HCT116 (cell line): ENCODE results near the gene CCND1. TPM values are rescaled to one million over a fixed set of nuclear protein-coding genes. Genes with fewer than 3 reads are reported as not detected.

Experiments used
- ATAC-seq: fragments of 200-7000 bp; cut with Tn5 transposase; 2 replicates; pipeline ENCODE4 v1.9.1; 2020; ENCODE audit warnings: mild to moderate bottlenecking, moderate library complexity
- BruUV-seq: library from RNA; stranded (reverse); fragments of 400-500 nt; replicated peaks from 2 replicates; lab custom pipeline; 2021; lab: Mats Ljungman, UMichigan
- CTCF ChIA-PET: fragments of 300-600 bp; sonication (Branson Sonifier 250); formaldehyde crosslinking; loops from one replicate; lab custom pipeline; 2021; ENCODE audit warnings: antibody characterized with exemption; lab: Charles Lee
- POLR2A ChIA-PET: fragments of 300-600, 350-600 bp; sonication (Branson Sonifier 250); formaldehyde crosslinking; loops from one replicate; lab custom pipeline; 2021; ENCODE audit warnings: antibody characterized with exemption; lab: Charles Lee
- RAD21 ChIA-PET, 2 experiments: fragments of 300-600 bp; sonication (Branson Sonifier 250); formaldehyde crosslinking; loops; one replicate each; lab custom pipeline; 2023; ENCODE audit warnings: low total read pairs in 2 of 2; ENCODE audit not compliant: uncharacterized antibody in 2 of 2, unreplicated experiment in 2 of 2, low non-redundant PET in 1 of 2; lab: Charles Lee
- DNase-seq: peaks from one replicate; pipeline ENCODE4 v3.0.0-alpha.2; 2010; ENCODE audit warnings: low read depth, low spot score
- H2AFZ ChIP-seq: fragments of 200-600 bp; shearing (Covaris generic), sonication (generic); 2 replicates; pipeline ENCODE4 v1.6.1; 2017; ENCODE audit warnings: low read depth, mixed run types, mixed read lengths, antibody characterized with exemption, low read length; ENCODE audit not compliant: poor library complexity, severe bottlenecking
- H3K27ac ChIP-seq: 2 replicates; pipeline ENCODE4 v1.5.1; 2012; ENCODE audit warnings: low read depth, low read length
- H3K27me3 ChIP-seq: fragments of 200-600 bp; sonication (generic); 2 replicates; pipeline ENCODE4 v1.6.1; 2016; ENCODE audit warnings: mixed run types, low read length, mixed read lengths; ENCODE audit not compliant: insufficient read depth
- H3K36me3 ChIP-seq, 2 experiments: fragments of 200-500 bp in 1 of 2; fragments of 200-600 bp in 1 of 2; sonication (Bioruptor generic) in 1 of 2; sonication (generic) in 1 of 2; 2 replicates each; pipeline versions ENCODE4 v1.5.1 to v1.6.1; 2014 to 2016; ENCODE audit warnings: low read length in 2 of 2, inconsistent platforms in 1 of 2, mixed read lengths in 1 of 2, mixed run types in 1 of 2; ENCODE audit not compliant: insufficient read depth in 2 of 2, control insufficient read depth in 1 of 2
- H3K4me1 ChIP-seq, 2 experiments: fragments of 200-600 bp in 1 of 2; sonication (generic) in 1 of 2; 2 replicates each; pipeline versions ENCODE4 v1.5.1 to v1.6.1; 2012 to 2017; ENCODE audit warnings: low read length in 2 of 2, inconsistent platforms in 1 of 2, mild to moderate bottlenecking in 1 of 2, mixed read lengths in 1 of 2, mixed run types in 1 of 2, moderate library complexity in 1 of 2; ENCODE audit not compliant: insufficient read depth in 2 of 2, control insufficient read depth in 1 of 2
- H3K4me2 ChIP-seq: fragments of 200-600 bp; sonication (generic); 2 replicates; pipeline ENCODE4 v1.6.1; 2017; ENCODE audit warnings: mixed run types, low read length, mixed read lengths
- H3K4me3 ChIP-seq, 2 experiments: fragments of 200-600 bp in 1 of 2; sonication (generic) in 1 of 2; replicated peaks in 1 of 2; 2 replicates each; pipeline ENCODE4 v1.5.1; 2011 to 2016; ENCODE audit warnings: low read length in 2 of 2, control low read depth in 1 of 2, low read depth in 1 of 2, mild to moderate bottlenecking in 1 of 2, mixed read lengths in 1 of 2, mixed run types in 1 of 2
- H3K79me2 ChIP-seq: fragments of 200-600 bp; sonication (generic); 2 replicates; pipeline ENCODE4 v1.6.1; 2017; ENCODE audit warnings: mild to moderate bottlenecking, mixed run types, low read length, moderate library complexity, mixed read lengths; ENCODE audit not compliant: insufficient read depth
- H3K9ac ChIP-seq: fragments of 200-600 bp; sonication (generic); 2 replicates; pipeline ENCODE4 v1.6.1; 2016; ENCODE audit warnings: low read length, mixed read lengths
- H3K9me2 ChIP-seq: fragments of 200-600 bp; sonication (generic), shearing (Covaris generic); 2 replicates; pipeline ENCODE4 v1.6.1; 2017; ENCODE audit warnings: mixed run types, mild to moderate bottlenecking, moderate library complexity; ENCODE audit not compliant: insufficient read depth
- H3K9me3 ChIP-seq, 2 experiments: fragments of 200-500 bp in 1 of 2; fragments of 200-600 bp in 1 of 2; sonication (Bioruptor generic) in 1 of 2; sonication (generic) in 1 of 2; 2 replicates each; pipeline ENCODE4 v1.6.1; 2014 to 2017; ENCODE audit warnings: low read length in 2 of 2, mixed read lengths in 2 of 2, inconsistent platforms in 1 of 2, low read depth in 1 of 2, mild to moderate bottlenecking in 1 of 2, mixed run types in 1 of 2, moderate library complexity in 1 of 2; ENCODE audit not compliant: control insufficient read depth in 1 of 2, insufficient read depth in 1 of 2
- H4K20me1 ChIP-seq: fragments of 200-600 bp; sonication (generic), shearing (Covaris generic); 2 replicates; pipeline ENCODE4 v1.6.1; 2017; ENCODE audit warnings: mixed run types, mild to moderate bottlenecking, moderate library complexity; ENCODE audit not compliant: insufficient read depth
- ATF3 ChIP-seq: IDR thresholded peaks from 2 replicates; pipeline ENCODE4 v1.6.1; 2012
- CEBPB ChIP-seq: IDR thresholded peaks from 2 replicates; pipeline ENCODE4 v1.6.1; 2012; ENCODE audit warnings: low read depth
- EGR1 ChIP-seq: IDR thresholded peaks from 2 replicates; pipeline ENCODE4 v1.6.1; 2012; ENCODE audit warnings: low read depth
- ELF1 ChIP-seq: IDR thresholded peaks from 2 replicates; pipeline ENCODE4 v1.6.1; 2012; ENCODE audit warnings: low read depth, borderline replicate concordance
- EZH2 ChIP-seq: fragments of 200-600 bp; sonication (generic); IDR thresholded peaks from 2 replicates; pipeline ENCODE4 v1.6.1; 2017; ENCODE audit warnings: antibody characterized with exemption, mixed run types
- EZH2phosphoT487 ChIP-seq: fragments of 200-600 bp; IDR thresholded peaks from 2 replicates; pipeline ENCODE4 v1.6.1; 2018; ENCODE audit warnings: antibody characterized with exemption, borderline replicate concordance
- FOSL1 ChIP-seq: IDR thresholded peaks from 2 replicates; pipeline ENCODE4 v1.6.1; 2012; ENCODE audit warnings: low read depth
- JUND ChIP-seq: IDR thresholded peaks from 2 replicates; pipeline ENCODE4 v1.6.1; 2012
- POLR2A ChIP-seq: IDR thresholded peaks from 2 replicates; pipeline ENCODE4 v1.7.0; 2011; ENCODE audit warnings: borderline replicate concordance; ENCODE audit not compliant: insufficient read depth, insufficient read length; ENCODE audit errors: extremely low read depth
- POLR2AphosphoS5 ChIP-seq: IDR thresholded peaks from 2 replicates; pipeline ENCODE4 v1.6.1; 2011; ENCODE audit warnings: mild to moderate bottlenecking, low read depth, low read length, moderate library complexity
- RAD21 ChIP-seq: IDR thresholded peaks from 2 replicates; pipeline ENCODE4 v1.6.1; 2012; ENCODE audit warnings: low read depth, mild to moderate bottlenecking
- SIN3A ChIP-seq: IDR thresholded peaks from 2 replicates; pipeline ENCODE4 v1.6.1; 2012; ENCODE audit warnings: low read depth
- SP1 ChIP-seq: IDR thresholded peaks from 2 replicates; pipeline ENCODE4 v1.6.1; 2012; ENCODE audit warnings: low read depth
- TCF7L2 ChIP-seq: IDR thresholded peaks from 2 replicates; pipeline ENCODE4 v1.7.0; 2011; ENCODE audit warnings: borderline replicate concordance, inconsistent platforms; ENCODE audit not compliant: insufficient read depth, insufficient read length; ENCODE audit errors: extremely low read depth
- YY1 ChIP-seq: IDR thresholded peaks from 2 replicates; pipeline ENCODE4 v1.6.1; 2011; ENCODE audit warnings: low read length, low read depth, moderate library complexity, mild to moderate bottlenecking; ENCODE audit not compliant: insufficient replicate concordance; ENCODE audit errors: extremely low read depth
- ZBTB33 ChIP-seq: IDR thresholded peaks from 2 replicates; pipeline ENCODE4 v1.6.1; 2011; ENCODE audit warnings: mild to moderate bottlenecking, low read length, moderate library complexity; ENCODE audit not compliant: insufficient replicate concordance; ENCODE audit errors: extremely low read depth
- ZNF274 ChIP-seq: fragments of 200-500 bp; sonication (Bioruptor generic); IDR thresholded peaks from 2 replicates; pipeline ENCODE4 v1.6.1; 2014; ENCODE audit warnings: mild to moderate bottlenecking, low read depth, low read length, inconsistent platforms
- intact Hi-C: fragments of 100-400 bp; cut with micrococcal nuclease; formaldehyde crosslinking; loops from 2 replicates; pipeline ENCODE4 v1.10.0; 2022
- total RNA-seq: library from RNA; stranded (reverse); gene quantifications from one replicate; pipeline ENCODE4 v1.2.1, GENCODE V29; 2021; ENCODE audit not compliant: unreplicated experiment

Gene CCND1
- total RNA-seq, 1 experiment from 2014 or later: 601 TPM

GRCh38 chr11:69598147-69598546 is 42.8 kb upstream of the CCND1 start (continued):
- TF ChIP-seq SP1: no peak
- TF ChIP-seq TCF7L2: no peak

- H3K4me3 ChIP-seq: no peak overlapping the region
- RAD21 ChIA-PET: no interaction called here
- H3K27ac ChIP-seq: no peak overlapping the region
- no peak for TF ChIP-seq POLR2AphosphoS5
- TF ChIP-seq RAD21: no peak
- TF ChIP-seq ZNF274: no peak
- TF ChIP-seq ATF3: no peak
- no peak for TF ChIP-seq CEBPB
- TF ChIP-seq SIN3A: no peak
- no peak overlapping the region for H2AFZ ChIP-seq
- intact Hi-C loops: no loop called here
- BruUV-seq: no TSS peak
- H3K9me3 ChIP-seq: no peaks in the 10 kb centered on the region; a peak in 1 of 4 replicates
- no peaks in the 10 kb centered on the region for H3K79me2 ChIP-seq
- CTCF ChIA-PET: no interaction called here
- no peak for DNase-seq
- H3K4me1 ChIP-seq: no peaks in the 10 kb centered on the region
- H3K9ac ChIP-seq: no peak overlapping the region
- no peak overlapping the region for H3K4me2 ChIP-seq
- no peaks in the 10 kb centered on the region for H4K20me1 ChIP-seq
- H3K27me3 ChIP-seq: no peaks in the 10 kb centered on the region
- ATAC-seq: no peak
- no peaks in the 10 kb centered on the region for H3K36me3 ChIP-seq
- POLR2A ChIA-PET: no interaction called here
- no peaks in the 10 kb centered on the region for H3K9me2 ChIP-seq
Observed at GRCh38 chr11:69599502-69599901, 41.5 kb upstream of the CCND1 start.

- Histone ChIP-seq H3K4me2 (no peak overlapping the region), H3K27me3 (no peaks in the 10 kb centered on the region), H4K20me1 (no peaks in the 10 kb centered on the region), H3K36me3 (no peaks in the 10 kb centered on the region), H2AFZ (no peak overlapping the region), H3K9me2 (no peaks in the 10 kb centered on the region), H3K4me1 (no peaks in the 10 kb centered on the region), H3K4me3 (no peak overlapping the region), H3K9ac (no peak overlapping the region), H3K27ac (no peak overlapping the region), H3K79me2 (no peaks in the 10 kb centered on the region), H3K9me3 (no peaks in the 10 kb centered on the region; a peak in 1 of 4 replicates)
- ChIA-PET RAD21 (no interaction called here), POLR2A (no interaction called here), CTCF (no interaction called here)
- ATAC-seq (no peak), DNase-seq (no peak)
- BruUV-seq: no TSS peak
- intact Hi-C loops: no loop called here
- TF ChIP-seq EZH2phosphoT487 (no peak), SP1 (no peak), SIN3A (no peak), CEBPB (no peak), FOSL1 (no peak), ELF1 (no peak), RAD21 (no peak), EZH2 (no peak), ATF3 (no peak), ZNF274 (no peak), YY1 (no peak), TCF7L2 (no peak), JUND (no peak), ZBTB33 (no peak), EGR1 (no peak), POLR2A (no peak)
Observed at GRCh38 chr11:69600001-69600400, 41.0 kb upstream of the CCND1 start.
